ENCODE data around the gene EFR3B.

DNA sequence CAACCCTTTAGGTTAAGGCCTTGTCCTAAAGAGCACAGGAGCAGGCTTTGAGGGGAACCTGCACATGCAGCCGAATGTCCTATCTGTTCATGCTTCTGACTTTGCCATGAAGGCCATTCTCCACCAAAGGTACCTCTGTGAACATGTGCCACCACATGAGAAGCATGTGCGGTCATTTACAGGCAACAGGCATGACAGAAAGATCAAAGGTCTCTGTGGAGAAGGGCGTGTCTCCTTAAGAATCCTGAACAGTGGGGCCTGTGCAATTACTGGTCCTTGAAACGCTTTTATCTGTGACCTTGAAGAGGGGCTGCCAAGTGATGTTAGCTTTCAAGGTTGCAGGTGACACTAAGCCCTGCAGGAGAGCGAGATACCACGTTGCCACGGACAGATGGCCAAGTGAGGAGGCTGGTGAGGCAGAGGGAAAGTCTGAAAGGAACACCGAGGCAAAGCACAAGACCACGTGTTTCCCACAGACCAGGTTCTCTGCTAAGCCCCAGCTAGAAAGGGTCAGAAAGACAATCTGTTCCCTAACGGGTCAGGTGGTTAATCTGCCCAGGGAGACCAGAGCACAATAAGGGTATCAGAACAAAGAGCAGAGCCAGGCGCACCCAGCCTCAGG is 146.0 kb downstream of the EFR3B start:
- TF ChIP-seq HDAC1 (CRISPR knock-in tag; IDR thresholded peaks at IDR 0.05) (no peak), ARHGAP35 (CRISPR knock-in tag; IDR thresholded peaks at IDR 0.05; ENCODE audit: borderline replicate concordance) (no peak), EZH2 (conservative IDR thresholded peaks at IDR 0.05; ENCODE audit: low read depth, low read length) (no peak), RAD51 (IDR thresholded peaks at IDR 0.05; ENCODE audit: borderline replicate concordance) (no peak), RXRA (CRISPR knock-in tag; IDR thresholded peaks at IDR 0.05) (no peak), NKX3-1 (CRISPR knock-in tag; IDR thresholded peaks at IDR 0.05) (no peak), TP53 (CRISPR knock-in tag; conservative IDR thresholded peaks at IDR 0.05) (no peak), RCOR2 (CRISPR knock-in tag; IDR thresholded peaks at IDR 0.05) (no peak), NR2F2 (IDR thresholded peaks at IDR 0.05; ENCODE audit: borderline replicate concordance, low read depth) (no peak), CHD2 (IDR thresholded peaks at IDR 0.05; ENCODE audit: low read depth, low read length) (no peak), ZNF121 (CRISPR knock-in tag; IDR thresholded peaks at IDR 0.05) (no peak), SP1 (IDR thresholded peaks at IDR 0.05) (no peak), SP1 (CRISPR knock-in tag; IDR thresholded peaks at IDR 0.05) (no peak), ZNF232 (CRISPR knock-in tag; IDR thresholded peaks at IDR 0.05; ENCODE audit: borderline replicate concordance) (no peak)
- TF ChIP-seq, protein P1, sequence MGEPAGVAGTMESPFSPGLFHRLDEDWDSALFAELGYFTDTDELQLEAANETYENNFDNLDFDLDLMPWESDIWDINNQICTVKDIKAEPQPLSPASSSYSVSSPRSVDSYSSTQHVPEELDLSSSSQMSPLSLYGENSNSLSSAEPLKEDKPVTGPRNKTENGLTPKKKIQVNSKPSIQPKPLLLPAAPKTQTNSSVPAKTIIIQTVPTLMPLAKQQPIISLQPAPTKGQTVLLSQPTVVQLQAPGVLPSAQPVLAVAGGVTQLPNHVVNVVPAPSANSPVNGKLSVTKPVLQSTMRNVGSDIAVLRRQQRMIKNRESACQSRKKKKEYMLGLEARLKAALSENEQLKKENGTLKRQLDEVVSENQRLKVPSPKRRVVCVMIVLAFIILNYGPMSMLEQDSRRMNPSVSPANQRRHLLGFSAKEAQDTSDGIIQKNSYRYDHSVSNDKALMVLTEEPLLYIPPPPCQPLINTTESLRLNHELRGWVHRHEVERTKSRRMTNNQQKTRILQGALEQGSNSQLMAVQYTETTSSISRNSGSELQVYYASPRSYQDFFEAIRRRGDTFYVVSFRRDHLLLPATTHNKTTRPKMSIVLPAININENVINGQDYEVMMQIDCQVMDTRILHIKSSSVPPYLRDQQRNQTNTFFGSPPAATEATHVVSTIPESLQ (CRISPR knock-in tag; conservative IDR thresholded peaks at IDR 0.05): no peak
